Cardiac muscle cell (in vitro differentiated cells and primary cell): ENCODE results near the gene IL1RAPL2. TPM values are rescaled to one million over a fixed set of nuclear protein-coding genes. Genes with fewer than 3 reads are reported as not detected.

ENCODE experiments used
- DNase-seq, 2 donors: peaks; one replicate each; pipeline versions ENCODE4 v3.0.0 to v3.0.0-alpha.2; 2010 to 2017; ENCODE audit warnings: low read depth in 1 of 2, low spot score in 1 of 2
- H3K27ac ChIP-seq: fragments of 200-600 bp; sonication (generic); 2 replicates; pipeline ENCODE4 v1.5.1; 2016
- H3K27me3 ChIP-seq: fragments of 200-600 bp; sonication (generic); 2 replicates; pipeline ENCODE4 v1.6.0; 2016; ENCODE audit warnings: control low read depth
- H3K36me3 ChIP-seq: fragments of 200-600 bp; sonication (generic); 2 replicates; pipeline ENCODE4 v1.5.1; 2016; ENCODE audit warnings: control low read depth
- H3K4me1 ChIP-seq: fragments of 200-600 bp; sonication (generic); 2 replicates; pipeline ENCODE4 v1.8.1; 2017; ENCODE audit warnings: low read depth, mild to moderate bottlenecking, mixed run types
- H3K4me3 ChIP-seq: fragments of 200-600 bp; sonication (generic); 2 replicates; pipeline ENCODE4 v1.5.1; 2016; ENCODE audit warnings: mild to moderate bottlenecking
- H3K9me3 ChIP-seq: fragments of 200-600 bp; sonication (generic); 2 replicates; pipeline ENCODE4 v1.5.1; 2017; ENCODE audit warnings: low read depth, mild to moderate bottlenecking, control low read depth
- polyA plus RNA-seq: library from polyadenylated mRNA; unstranded; fragments of >200 nt; fragmentation: Nextera tagmentation; extraction: Ambion mirVana; gene quantifications from 2 replicates; pipeline ENCODE4 v1.2.1, GENCODE V29; 2016
- total RNA-seq: library from RNA; depleted of rRNA; stranded (reverse); fragments of >200 nt; gene quantifications from 2 replicates; pipeline ENCODE4 v1.2.3, GENCODE V29; 2016
- TF ChIP-seq, protein P1 (sequence below): IDR thresholded peaks from 2 replicates; pipeline ENCODE4 v1.5.1; 2012; ENCODE audit warnings: low read depth, mild to moderate bottlenecking, low read length

Gene IL1RAPL2
- total and polyA plus RNA-seq, 2 experiments from 2014 or later: not detected

DNA sequence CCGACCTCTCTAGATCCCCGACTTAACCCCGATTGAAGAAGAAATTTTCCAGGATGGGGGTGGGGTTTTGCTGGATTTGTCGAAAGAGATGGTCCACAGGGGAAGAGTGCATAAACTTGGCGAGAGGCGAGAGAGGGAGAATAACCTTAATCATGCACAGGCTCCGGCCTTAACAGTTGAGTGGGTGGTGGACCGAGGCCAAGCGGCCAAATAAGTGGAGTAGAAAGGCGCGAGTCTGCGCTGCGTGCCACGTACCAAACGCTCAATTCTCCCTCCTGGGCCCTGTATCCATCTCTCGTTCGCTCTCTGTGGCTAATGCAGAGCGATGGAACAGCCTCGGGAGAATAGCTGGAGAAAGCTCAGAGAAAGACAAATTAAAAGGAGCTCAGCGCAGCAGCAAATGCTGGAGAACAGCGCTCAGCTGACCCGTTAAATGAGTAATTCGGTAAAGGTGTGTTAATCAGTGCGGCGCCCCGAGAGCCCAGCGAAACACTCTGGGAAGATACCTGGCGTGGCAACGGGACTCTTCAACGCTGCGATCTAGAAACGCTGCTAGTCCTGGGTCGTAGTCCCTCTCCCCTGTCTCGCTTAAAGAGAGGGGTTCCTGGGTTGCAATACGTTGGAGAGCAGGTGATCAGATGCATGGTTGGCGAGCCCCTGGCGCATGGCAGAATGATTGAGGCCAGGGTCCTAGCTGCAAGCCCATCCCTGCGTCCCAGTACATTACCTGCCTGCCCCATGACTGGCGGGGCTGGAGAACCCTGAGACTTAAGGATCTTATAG lies 887 bp upstream of the IL1RAPL2 start:
- no peaks in the 10 kb centered on the region for H3K36me3 ChIP-seq
- no peaks in the 10 kb centered on the region for H3K9me3 ChIP-seq
- H3K27me3 ChIP-seq: peaks cover 62% of the 10 kb centered on the region
- H3K4me3 ChIP-seq: no peak overlapping the region
- no peak overlapping the region for H3K27ac ChIP-seq
- DNase-seq: no peak
- TF ChIP-seq, protein P1, sequence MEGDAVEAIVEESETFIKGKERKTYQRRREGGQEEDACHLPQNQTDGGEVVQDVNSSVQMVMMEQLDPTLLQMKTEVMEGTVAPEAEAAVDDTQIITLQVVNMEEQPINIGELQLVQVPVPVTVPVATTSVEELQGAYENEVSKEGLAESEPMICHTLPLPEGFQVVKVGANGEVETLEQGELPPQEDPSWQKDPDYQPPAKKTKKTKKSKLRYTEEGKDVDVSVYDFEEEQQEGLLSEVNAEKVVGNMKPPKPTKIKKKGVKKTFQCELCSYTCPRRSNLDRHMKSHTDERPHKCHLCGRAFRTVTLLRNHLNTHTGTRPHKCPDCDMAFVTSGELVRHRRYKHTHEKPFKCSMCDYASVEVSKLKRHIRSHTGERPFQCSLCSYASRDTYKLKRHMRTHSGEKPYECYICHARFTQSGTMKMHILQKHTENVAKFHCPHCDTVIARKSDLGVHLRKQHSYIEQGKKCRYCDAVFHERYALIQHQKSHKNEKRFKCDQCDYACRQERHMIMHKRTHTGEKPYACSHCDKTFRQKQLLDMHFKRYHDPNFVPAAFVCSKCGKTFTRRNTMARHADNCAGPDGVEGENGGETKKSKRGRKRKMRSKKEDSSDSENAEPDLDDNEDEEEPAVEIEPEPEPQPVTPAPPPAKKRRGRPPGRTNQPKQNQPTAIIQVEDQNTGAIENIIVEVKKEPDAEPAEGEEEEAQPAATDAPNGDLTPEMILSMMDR: no peak
- H3K4me1 ChIP-seq: no peaks in the 10 kb centered on the region

- DNase-seq: peak; percentile 2 to 51
- Histone ChIP-seq H3K4me3 (peak overlapping the region; percentile 41), H3K27me3 (peaks cover 68% of the 10 kb centered on the region)
Measured at GRCh38 chrX:104566681-104567501, 892 bp downstream of the IL1RAPL2 start.

DNA sequence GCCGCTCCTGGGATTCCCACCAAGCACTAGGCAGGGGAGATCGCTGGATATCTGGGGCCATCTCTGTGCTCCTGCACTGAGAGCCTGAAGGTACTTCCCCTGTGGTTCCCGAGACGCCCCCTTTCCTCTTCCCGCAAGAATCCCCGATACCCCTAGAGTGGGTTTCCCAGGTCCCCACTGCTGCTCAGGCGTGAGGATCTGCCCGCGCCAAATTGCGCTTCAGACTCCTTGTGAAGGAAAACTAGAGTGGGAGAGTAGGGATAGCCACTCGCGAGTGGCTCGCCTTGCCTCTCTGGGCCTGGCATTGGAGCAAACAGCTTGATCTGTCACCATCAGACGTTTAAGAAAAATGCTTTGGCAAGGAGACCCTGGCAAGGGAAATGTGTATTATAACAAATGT lies 1.5 kb downstream of the IL1RAPL2 start:
- H3K9me3 ChIP-seq: no peaks in the 10 kb centered on the region
- no peaks in the 10 kb centered on the region for H3K4me1 ChIP-seq
- peak overlapping the region; percentile 41 for H3K4me3 ChIP-seq
- H3K27ac ChIP-seq: no peak overlapping the region
- TF ChIP-seq, protein P1: no peak
- no peak for DNase-seq
- H3K36me3 ChIP-seq: no peaks in the 10 kb centered on the region
- H3K27me3 ChIP-seq: peaks cover 68% of the 10 kb centered on the region

More at GRCh38 chrX:104566681-104567501, 892 bp downstream of the IL1RAPL2 start:
- H3K36me3 ChIP-seq: no peaks in the 10 kb centered on the region
- TF ChIP-seq, protein P1: no peak
- H3K27ac ChIP-seq: no peak overlapping the region
- H3K4me1 ChIP-seq: no peaks in the 10 kb centered on the region
- no peaks in the 10 kb centered on the region for H3K9me3 ChIP-seq

GRCh38 chrX:104568304-104568915 lies 2.4 kb downstream of the IL1RAPL2 start:
- Histone ChIP-seq H3K4me1 (no peaks in the 10 kb centered on the region), H3K27ac (no peak overlapping the region), H3K4me3 (no peak overlapping the region), H3K36me3 (no peaks in the 10 kb centered on the region), H3K27me3 (peaks cover 64% of the 10 kb centered on the region), H3K9me3 (no peaks in the 10 kb centered on the region)
- DNase-seq: peak in 1 of 2 donors; percentile 10
- TF ChIP-seq, protein P1: no peak

- Histone ChIP-seq H3K27me3 (no peaks in the 10 kb centered on the region), H3K4me1 (no peaks in the 10 kb centered on the region), H3K4me3 (no peak overlapping the region), H3K36me3 (no peaks in the 10 kb centered on the region), H3K9me3 (no peaks in the 10 kb centered on the region), H3K27ac (no peak overlapping the region)
- TF ChIP-seq, protein P1: no peak
- no peak for DNase-seq
Measured at GRCh38 chrX:104618106-104618895, 52.3 kb downstream of the IL1RAPL2 start.
